Measurements from ENCODE around the gene PARK7.
"Not testable (repeated sequence)": the region's sequence is repeated elsewhere in the genome, so short reads cannot be mapped to it uniquely, and the experiment has no call there.

Gene PARK7

GRCh38 chr1:7948960-7949359 lies 12.6 kb upstream of the PARK7 start:
- peak; percentile 28 for DNase-seq

GRCh38 chr1:7952791-7953190 lies 8.7 kb upstream of the PARK7 start:
- not testable (repeated sequence) for DNase-seq

GRCh38 chr1:7953850-7954609 lies 7.5 kb upstream of the PARK7 start:
- DNase-seq = peak; percentile 82

GRCh38 chr1:7954683-7955082 lies 6.8 kb upstream of the PARK7 start:
- DNase-seq = no peak

GRCh38 chr1:7956218-7957032 lies 5.1 kb upstream of the PARK7 start:
- DNase-seq = no peak

- no peak for DNase-seq
Measured at GRCh38 chr1:7960165-7960564, 1.3 kb upstream of the PARK7 start.

GRCh38 chr1:7960867-7961215 lies 670 bp upstream of the PARK7 start:
- DNase-seq = no peak

GRCh38 chr1:7962014-7962335 lies 464 bp downstream of the PARK7 start:
- no peak for DNase-seq

GRCh38 chr1:7962636-7963377 lies 1.3 kb downstream of the PARK7 start:
- no peak for DNase-seq

- not testable (repeated sequence) for DNase-seq
Measured at GRCh38 chr1:7963378-7963730, 1.8 kb downstream of the PARK7 start.

- not testable (repeated sequence) for DNase-seq
Measured at GRCh38 chr1:7963841-7964240, 2.3 kb downstream of the PARK7 start.

- DNase-seq = no peak
Measured at GRCh38 chr1:7964476-7964875, 3.0 kb downstream of the PARK7 start.

- DNase-seq = no peak
Measured at GRCh38 chr1:7967196-7967595, 5.7 kb downstream of the PARK7 start.

- no peak for DNase-seq
Measured at GRCh38 chr1:7967651-7968050, 6.1 kb downstream of the PARK7 start.

GRCh38 chr1:7970246-7970645 lies 8.7 kb downstream of the PARK7 start:
- no peak for DNase-seq

- DNase-seq = no peak
Measured at GRCh38 chr1:7971024-7971423, 9.5 kb downstream of the PARK7 start.

- DNase-seq = no peak
Measured at GRCh38 chr1:7972285-7972684, 10.8 kb downstream of the PARK7 start.

GRCh38 chr1:7973086-7973485 lies 11.6 kb downstream of the PARK7 start:
- no peak for DNase-seq

- peak; percentile 35 for DNase-seq
Measured at GRCh38 chr1:7975212-7975865, 13.8 kb downstream of the PARK7 start.

GRCh38 chr1:7980984-7981383 lies 19.5 kb downstream of the PARK7 start:
- DNase-seq = no peak

GRCh38 chr1:7983086-7983778 lies 21.7 kb downstream of the PARK7 start:
- no peak for DNase-seq

GRCh38 chr1:7984811-7985210 lies 23.3 kb downstream of the PARK7 start:
- no peak for DNase-seq
